NCI-H1694 (cell line): ENCODE measurements around the gene UPK3B.
"Not testable (repeated sequence)": the region's sequence is repeated elsewhere in the genome, so short reads cannot be mapped to it uniquely, and the experiment has no call there.

ENCODE experiments used
- DNase-seq: peaks from one replicate; lab custom pipeline; 2025; lab: John Stamatoyannopoulos, UW

UPK3B gene

DNA sequence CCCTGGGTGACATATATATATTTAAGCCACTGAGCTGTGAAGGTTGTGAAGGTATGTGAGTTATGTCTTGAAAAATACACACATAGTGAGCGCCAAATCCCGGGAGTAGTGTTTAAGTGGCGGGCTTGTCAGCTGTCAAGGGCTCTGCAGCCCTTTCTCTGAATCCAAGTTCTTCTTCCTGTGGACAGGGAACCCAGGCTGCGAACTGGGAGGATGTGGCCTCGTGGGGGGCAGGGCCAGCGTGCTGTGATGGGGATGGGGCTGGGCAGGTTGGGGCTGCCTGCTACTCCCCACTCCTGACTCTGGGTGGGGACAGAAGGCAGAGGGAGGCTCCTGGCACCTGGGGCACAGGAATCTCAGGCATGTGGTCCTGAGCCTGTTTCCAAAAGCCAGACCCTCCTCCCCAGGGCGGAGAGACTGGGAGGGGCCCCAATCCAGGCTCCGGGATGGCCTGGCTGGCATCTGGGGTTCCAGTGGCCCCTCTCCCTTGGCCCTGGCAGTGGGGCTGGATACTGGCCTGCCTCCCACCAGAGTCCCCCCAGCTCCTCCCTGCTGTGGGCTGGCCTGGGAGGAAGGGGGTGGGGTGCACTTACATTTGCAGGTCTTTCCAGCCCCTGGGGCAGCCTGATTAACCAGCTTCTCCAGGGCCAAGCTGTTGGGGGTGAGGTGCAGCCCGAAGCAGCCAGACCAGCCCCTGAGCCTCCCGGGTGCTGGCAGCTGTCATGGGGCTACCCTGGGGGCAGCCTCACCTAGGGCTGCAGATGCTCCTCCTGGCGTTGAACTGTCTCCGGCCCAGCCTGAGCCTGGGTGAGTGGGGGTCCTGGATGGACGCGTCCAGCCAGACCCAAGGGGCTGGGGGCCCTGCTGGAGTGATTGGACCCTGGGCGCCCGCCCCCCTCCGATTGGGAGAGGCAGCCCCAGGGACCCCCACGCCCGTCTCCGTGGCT lies at the start of gene UPK3B:
Gene UPK3B (plus strand): TSS at position 622 of the 947 bp plus-strand sequence. CDS start 101 bp downstream, at position 723.
- DNase-seq = no peak

DNA sequence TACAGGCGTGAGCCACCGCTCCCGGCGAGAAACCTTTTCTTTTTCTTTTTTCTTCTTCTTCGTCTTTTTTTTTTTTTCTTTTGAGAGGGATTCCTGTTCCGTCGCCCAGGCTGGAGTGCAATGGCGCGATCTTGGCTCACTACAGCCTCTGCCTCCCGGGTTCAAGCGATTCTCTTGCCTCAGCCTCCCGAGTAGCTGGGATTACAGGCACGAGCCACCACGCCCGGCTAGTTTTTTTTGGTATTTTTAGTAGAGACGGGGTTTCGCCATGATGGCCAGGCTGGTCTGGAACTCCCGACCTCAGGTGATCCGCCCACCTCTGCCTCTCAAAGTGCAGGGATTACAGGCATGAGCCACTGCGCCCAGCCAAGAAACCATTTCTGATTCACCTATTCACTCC lies 49.6 kb upstream of the UPK3B start:
- DNase-seq = not testable (repeated sequence)

DNA sequence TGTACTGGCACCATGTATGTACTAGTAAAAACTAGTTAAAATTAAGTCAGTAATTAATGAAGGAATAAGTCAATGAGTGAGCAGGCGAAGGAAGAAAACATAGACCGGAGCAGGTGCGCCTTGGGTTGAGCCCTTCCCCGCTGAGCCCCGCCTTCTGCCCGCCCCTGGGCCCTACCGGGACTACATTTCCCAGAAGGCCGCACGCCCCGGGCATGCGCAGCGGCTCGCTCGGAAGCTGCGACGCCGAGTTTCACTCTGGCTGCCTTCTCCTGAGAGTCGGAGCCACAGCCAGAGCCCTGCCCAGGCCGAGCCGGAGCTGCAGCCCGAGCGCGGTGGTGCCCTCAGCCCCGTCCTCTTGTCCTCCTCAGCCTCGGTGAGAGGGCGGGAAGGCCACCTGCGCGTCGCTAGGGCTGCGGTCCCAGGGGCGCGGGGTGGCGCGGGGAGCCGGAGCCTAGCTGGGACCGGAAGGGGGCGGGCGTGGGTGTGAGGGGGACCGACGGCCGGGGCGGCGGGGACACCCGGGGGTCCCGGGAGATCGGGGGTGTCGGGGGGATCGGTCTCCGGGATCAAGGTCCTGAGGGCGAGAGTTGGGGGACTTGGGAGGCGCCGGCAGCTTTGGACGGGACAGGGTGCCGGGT lies 48.8 kb upstream of the UPK3B start, which contains the start of gene DTX2:
Gene DTX2 (plus strand): TSS at position 246 of the 638 bp plus-strand sequence. CDS start 18,801 bp downstream, outside the sequence.
- DNase-seq = not testable (repeated sequence)

DNA sequence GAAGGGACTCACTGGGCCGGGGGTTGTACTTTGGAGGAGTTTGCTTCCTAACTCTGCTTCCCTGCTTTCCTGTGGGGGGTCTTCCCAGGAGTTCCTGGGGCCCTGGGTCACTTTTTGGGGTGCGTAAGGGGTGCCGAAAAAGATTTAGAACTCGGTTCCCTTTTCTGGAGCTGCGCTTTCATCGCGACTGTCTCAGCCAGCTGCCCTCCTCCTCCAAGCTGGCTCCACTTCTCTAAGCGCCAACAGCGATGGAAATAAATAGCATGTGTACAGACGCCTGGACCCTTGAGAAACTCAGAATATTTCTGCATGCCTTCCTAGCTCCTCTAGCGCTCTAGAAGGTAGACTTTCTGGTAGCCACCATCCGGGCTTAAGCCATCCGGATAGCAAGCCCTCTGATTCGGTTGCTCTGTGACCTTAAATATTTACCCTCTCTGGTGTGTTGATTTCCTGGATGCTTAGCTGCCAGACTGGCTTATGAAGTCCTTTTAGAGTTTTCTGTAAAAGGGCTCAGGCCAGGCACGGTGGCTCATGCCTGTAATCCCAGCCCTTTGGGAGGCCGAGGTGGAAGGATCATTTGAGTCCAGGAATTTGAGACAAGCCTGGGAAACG lies 48.0 kb upstream of the UPK3B start:
- not testable (repeated sequence) for DNase-seq

- DNase-seq = not testable (repeated sequence)
These were observed 45.4 kb upstream of the UPK3B start for GRCh38 chr7:76464959-76465358.

- DNase-seq = not testable (repeated sequence)
These were observed 44.4 kb upstream of the UPK3B start for GRCh38 chr7:76465950-76466349.

DNA sequence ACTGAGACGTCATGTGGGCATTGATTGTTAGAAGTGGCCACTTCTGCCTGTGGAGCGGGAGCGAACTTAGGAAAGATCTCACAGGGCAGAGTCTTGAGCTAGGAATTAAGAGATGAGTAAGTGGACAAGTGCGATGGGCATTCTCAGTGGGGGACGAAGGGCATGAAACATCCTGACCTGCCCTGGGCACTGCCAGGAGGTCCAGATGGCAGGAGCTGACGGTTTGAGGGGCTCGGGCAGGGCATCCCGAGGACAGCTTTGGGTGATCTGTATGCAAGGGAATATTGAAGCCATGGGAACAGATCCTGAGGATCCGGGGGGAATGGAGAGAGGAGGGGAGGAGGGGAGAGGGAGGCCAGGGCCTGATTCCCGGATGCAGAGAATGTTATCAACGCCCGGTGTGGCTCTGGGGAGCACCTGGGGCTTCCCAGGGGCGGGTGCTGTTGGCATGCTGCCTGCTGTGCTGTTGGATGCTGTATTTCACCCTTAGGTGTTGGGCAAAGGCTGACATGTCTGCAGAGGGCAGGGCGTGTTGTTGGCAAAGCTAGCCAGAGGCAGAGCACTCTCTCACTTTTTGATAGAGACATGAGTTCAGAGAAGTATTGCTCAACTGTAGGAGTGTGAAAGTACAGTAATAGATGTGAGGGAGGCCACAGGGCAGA lies 42.5 kb upstream of the UPK3B start:
- not testable (repeated sequence) for DNase-seq

- DNase-seq = not testable (repeated sequence)
These were observed 38.7 kb upstream of the UPK3B start for GRCh38 chr7:76471556-76472221.

DNA sequence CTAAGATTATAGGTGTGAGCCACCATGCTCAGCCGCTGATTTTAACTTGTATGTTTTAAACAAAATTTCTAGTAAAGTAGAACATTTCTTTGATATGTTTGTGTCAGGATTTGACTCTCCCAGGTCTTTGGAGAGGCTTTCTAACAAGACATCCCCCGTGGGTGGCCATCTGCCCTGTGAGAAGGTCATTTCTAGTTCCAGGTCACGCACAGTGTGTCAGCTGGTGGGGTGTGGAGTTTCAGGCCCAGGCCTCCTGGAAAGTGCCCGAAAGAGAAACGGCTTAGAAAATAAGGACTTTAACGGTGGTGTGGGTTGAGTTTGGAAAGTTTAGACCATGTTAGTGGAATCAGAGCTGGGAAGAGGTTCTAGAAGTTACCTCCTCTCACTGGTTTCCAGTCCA lies 37.3 kb upstream of the UPK3B start:
- not testable (repeated sequence) for DNase-seq

GRCh38 chr7:76476280-76476679 lies 34.1 kb upstream of the UPK3B start:
- not testable (repeated sequence) for DNase-seq

DNA sequence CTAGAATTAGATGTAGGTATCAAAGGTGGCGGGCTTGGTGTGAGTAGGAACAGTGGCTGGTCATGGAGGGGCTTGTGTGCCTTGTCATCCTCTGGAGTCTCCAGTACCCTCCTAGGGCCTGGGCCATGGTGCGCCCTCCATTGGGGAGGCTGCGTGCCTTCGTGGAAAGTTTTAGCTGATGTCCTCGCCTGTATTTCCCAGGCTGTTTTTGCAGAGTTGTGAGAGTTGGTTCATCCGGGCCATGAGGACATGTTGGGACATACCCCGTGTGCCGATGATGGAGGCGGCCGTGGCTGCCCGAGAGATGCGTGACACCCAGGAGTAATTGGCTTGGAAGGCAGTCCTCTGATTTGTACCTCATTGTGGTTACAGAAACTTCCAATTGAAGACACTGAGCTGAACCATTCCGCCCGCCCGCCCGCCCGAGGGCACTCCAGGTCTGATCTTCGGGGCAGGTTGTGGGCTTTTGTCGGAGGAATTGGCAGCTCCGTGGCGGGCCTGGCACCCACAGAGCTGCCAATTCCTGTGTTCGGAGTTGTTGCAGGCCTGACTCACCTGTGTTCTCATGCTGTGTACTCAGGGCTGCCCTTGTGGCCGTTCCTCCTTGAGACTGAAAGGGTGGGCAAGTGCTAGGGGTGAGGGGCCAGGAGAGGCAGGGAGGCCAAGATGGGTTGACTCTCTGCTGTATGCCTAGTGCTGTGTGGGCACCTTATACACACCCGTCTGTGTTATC lies 33.4 kb upstream of the UPK3B start:
- not testable (repeated sequence) for DNase-seq

DNA sequence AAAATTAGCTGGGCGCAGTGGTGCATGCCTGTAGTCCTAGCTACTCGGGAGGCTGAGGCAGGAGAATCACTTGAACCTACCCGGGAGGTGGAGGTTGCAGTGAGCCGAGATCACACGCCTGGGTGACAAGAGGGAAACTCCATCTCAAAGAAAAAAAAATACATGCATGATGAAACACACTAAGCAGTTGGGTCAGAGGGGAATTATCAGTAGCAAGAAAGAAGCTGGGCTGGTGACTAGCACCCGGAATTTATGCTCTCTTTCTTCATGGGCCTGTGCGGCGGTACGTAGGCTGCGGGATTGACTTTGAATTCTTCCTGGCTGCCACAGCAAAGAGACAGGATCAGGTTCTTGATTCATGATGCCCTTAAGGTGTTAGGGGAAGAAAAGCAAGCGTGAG lies 30.7 kb upstream of the UPK3B start:
- not testable (repeated sequence) for DNase-seq

GRCh38 chr7:76480403-76481253 lies 29.7 kb upstream of the UPK3B start:
- DNase-seq = not testable (repeated sequence)

- DNase-seq = not testable (repeated sequence)
These were observed 27.7 kb upstream of the UPK3B start for GRCh38 chr7:76482660-76483059.

- DNase-seq = not testable (repeated sequence)
These were observed 27.3 kb upstream of the UPK3B start for GRCh38 chr7:76483081-76483480.

DNA sequence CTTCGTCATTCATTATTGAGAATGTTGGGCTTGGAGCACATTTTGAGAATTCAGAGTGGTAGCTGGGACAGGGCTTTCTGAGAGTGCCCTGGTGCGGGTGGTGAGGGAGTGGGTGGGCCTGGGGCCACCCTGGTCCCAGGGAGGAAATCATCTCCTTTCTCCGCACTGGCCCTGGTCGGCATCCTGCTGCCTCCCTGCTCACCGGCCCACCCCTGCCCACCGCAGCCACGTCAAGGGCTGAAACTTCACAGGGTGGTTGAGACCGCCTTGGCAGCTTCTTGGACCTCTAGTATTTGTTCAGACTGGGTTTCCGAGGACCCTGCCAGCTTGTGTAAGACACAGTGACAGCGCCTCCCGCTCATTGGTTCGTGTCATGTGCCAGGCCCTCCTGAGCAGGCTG lies 25.9 kb upstream of the UPK3B start:
- DNase-seq = not testable (repeated sequence)

- DNase-seq = not testable (repeated sequence)
These were observed 24.3 kb upstream of the UPK3B start for GRCh38 chr7:76485822-76486610.

GRCh38 chr7:76486618-76487017 lies 23.7 kb upstream of the UPK3B start:
- DNase-seq = not testable (repeated sequence)

- not testable (repeated sequence) for DNase-seq
These were observed 22.4 kb upstream of the UPK3B start for GRCh38 chr7:76487969-76488368.
